NCI-H345 (cell line): ENCODE data around the gene BICD1.
A peak's percentile ranks its signal among the peaks of the same experiment; 100 is the strongest.

Experiments used
- DNase-seq: peaks from one replicate; lab custom pipeline; 2025; lab: John Stamatoyannopoulos, UW

BICD1 gene

GRCh38 chr12:32281098-32281497 is 174.5 kb downstream of the BICD1 start:
- DNase-seq, result no peak

GRCh38 chr12:32284561-32284960 is 177.9 kb downstream of the BICD1 start:
- no peak for DNase-seq

GRCh38 chr12:32285021-32285420 is 178.4 kb downstream of the BICD1 start:
- DNase-seq, result no peak

GRCh38 chr12:32285489-32285888 is 178.8 kb downstream of the BICD1 start:
- no peak for DNase-seq

- no peak for DNase-seq
These were observed 183.8 kb downstream of the BICD1 start for GRCh38 chr12:32290411-32290810.

GRCh38 chr12:32292151-32292550 is 185.5 kb downstream of the BICD1 start:
- DNase-seq, result no peak

- no peak for DNase-seq
These were observed 187.3 kb downstream of the BICD1 start for GRCh38 chr12:32293808-32294419.

GRCh38 chr12:32296567-32296966 is 189.9 kb downstream of the BICD1 start:
- DNase-seq, result no peak

- DNase-seq, result no peak
These were observed 192.3 kb downstream of the BICD1 start for GRCh38 chr12:32298917-32299316.

- no peak for DNase-seq
These were observed 194.6 kb downstream of the BICD1 start for GRCh38 chr12:32301216-32301615.

GRCh38 chr12:32302218-32303173 is 195.8 kb downstream of the BICD1 start:
- peak; percentile 43 for DNase-seq

GRCh38 chr12:32303174-32303549 is 196.5 kb downstream of the BICD1 start:
- no peak for DNase-seq

GRCh38 chr12:32305163-32305562 is 198.5 kb downstream of the BICD1 start:
- DNase-seq, result no peak

- DNase-seq, result no peak
These were observed 200.7 kb downstream of the BICD1 start for GRCh38 chr12:32307326-32307725.

GRCh38 chr12:32309811-32310736 is 203.4 kb downstream of the BICD1 start:
- DNase-seq, result peak; percentile 82

- DNase-seq, result peak; percentile 69
These were observed 205.5 kb downstream of the BICD1 start for GRCh38 chr12:32312049-32312670.

GRCh38 chr12:32322354-32322753 is 215.7 kb downstream of the BICD1 start:
- DNase-seq, result no peak

GRCh38 chr12:32331133-32331532 is 224.5 kb downstream of the BICD1 start:
- no peak for DNase-seq

- DNase-seq, result no peak
These were observed 225.8 kb downstream of the BICD1 start for GRCh38 chr12:32332446-32332845.

GRCh38 chr12:32334371-32334777 is 227.7 kb downstream of the BICD1 start:
- no peak for DNase-seq

GRCh38 chr12:32336261-32336660 is 229.6 kb downstream of the BICD1 start:
- DNase-seq, result no peak

GRCh38 chr12:32343496-32343895 is 236.8 kb downstream of the BICD1 start:
- DNase-seq, result no peak
